GM12891 (cell line): ENCODE measurements around the gene HAUS3.

Experiments
- DNase-seq: peaks from one replicate; pipeline ENCODE4 v3.0.0; 2011; ENCODE audit warnings: low spot score; ENCODE audit not compliant: insufficient read length
- FAIRE-seq: peaks from 2 replicates; lab custom pipeline; 2011; peaks lifted over from hg19 to GRCh38; lab: Jason Lieb, UNC
- PAX5 ChIP-seq: IDR thresholded peaks from 2 replicates; pipeline ENCODE4 v1.6.1; 2011; ENCODE audit warnings: low read length, moderate library complexity, mild to moderate bottlenecking; ENCODE audit not compliant: insufficient read depth, severe bottlenecking
- POLR2A ChIP-seq: IDR thresholded peaks from 2 replicates; pipeline ENCODE4 v1.6.1; 2011; ENCODE audit warnings: low read depth, low read length, control low read depth
- POLR2AphosphoS5 ChIP-seq: IDR thresholded peaks from 2 replicates; pipeline ENCODE4 v1.6.1; 2011; ENCODE audit warnings: low read depth, low read length, control low read depth
- POU2F2 ChIP-seq: IDR thresholded peaks from 2 replicates; pipeline ENCODE4 v1.6.1; 2011; ENCODE audit warnings: low read depth, mild to moderate bottlenecking, control low read depth, low read length, moderate library complexity
- SPI1 ChIP-seq: IDR thresholded peaks from 2 replicates; pipeline ENCODE4 v1.6.1; 2011; ENCODE audit warnings: low read depth, low read length, control low read depth
- TAF1 ChIP-seq: IDR thresholded peaks from 2 replicates; pipeline ENCODE4 v1.6.1; 2011; ENCODE audit warnings: low read depth, low read length, control low read depth

Gene HAUS3

DNA sequence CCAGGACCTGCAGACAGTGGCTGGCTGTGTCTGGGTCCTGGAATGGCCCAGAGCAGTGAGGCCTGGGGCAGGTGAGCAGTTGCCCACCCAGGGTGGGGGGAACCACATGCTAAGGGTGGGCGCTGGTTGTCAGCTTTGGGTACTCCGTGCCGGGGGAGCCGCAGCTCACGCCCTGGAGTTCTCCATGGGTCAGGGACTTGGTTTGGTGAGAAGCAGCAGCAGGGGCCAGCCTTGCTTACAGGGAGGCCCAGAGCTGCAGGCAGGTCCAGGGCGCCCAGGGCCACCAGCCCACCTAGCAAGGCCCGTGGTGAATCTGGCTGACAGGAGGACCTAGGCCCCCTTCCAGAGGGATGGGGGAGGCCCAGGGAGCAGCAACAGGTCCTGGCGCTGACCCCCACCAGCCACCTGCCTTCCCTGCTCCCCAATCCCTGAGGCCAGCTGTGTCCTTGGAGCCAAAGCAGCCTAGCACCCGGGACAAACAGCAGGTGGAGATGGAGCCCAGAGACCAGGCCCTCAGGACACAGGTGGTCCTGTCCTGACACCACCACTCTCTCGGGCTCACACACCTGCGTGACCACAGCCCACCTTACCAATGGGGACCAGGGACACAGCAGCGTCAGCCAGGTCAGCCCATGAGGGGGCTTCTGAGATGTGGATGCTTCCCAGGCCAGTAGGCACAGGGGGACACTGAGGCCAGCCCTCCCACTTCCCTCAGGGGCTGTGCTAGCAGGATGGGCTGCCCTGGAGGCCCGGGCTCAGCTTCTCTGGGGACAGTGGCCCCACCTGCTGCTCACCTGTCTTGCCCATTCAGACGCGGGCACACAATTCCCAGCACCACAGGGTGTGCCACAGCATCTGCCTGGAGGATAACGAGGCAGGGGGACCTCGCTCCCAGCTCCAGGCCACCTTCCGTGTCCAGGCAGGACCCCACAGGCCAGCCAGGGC is 16.4 kb upstream of the HAUS3 start:
- DNase-seq (no peak), FAIRE-seq (no peak)
- TF ChIP-seq POLR2A (no peak; the same call in 1 of the 2 replicates), PAX5 (no peak), POLR2AphosphoS5 (no peak), TAF1 (no peak), POU2F2 (no peak), SPI1 (no peak)

- no peak for TF ChIP-seq PAX5
- TF ChIP-seq POLR2A: no peak
- TF ChIP-seq TAF1: no peak
- no peak for TF ChIP-seq SPI1
- no peak for TF ChIP-seq POLR2AphosphoS5
- TF ChIP-seq POU2F2: no peak
- no peak for DNase-seq
These were observed 15.6 kb upstream of the HAUS3 start for GRCh38 chr4:2257361-2258081.

DNA sequence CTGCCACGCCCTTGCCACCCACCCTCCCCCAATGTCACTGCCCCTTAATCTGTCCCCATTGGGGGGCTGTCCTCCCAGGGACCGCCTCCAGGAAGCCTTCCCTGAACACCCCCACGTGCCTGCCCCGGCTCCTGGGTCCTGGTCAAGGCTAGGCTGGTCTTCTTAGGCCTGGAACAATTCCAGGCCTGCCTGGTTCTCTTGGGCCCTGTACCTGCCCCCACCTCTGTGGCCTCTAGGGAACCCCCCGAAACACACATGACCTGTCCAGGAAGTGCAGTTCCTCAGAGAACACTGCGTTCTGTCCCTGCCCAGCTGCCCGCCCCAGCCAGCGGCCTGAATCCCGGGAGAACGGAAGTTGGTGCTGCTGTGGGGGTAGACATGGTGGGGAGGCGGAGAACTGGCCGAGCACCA is 14.9 kb upstream of the HAUS3 start:
- TF ChIP-seq TAF1 (no peak), POLR2AphosphoS5 (no peak), POU2F2 (no peak), PAX5 (no peak), SPI1 (peak; percentile 15; the same call in 1 of the 2 replicates), POLR2A (no peak)
- no peak for FAIRE-seq

More at GRCh38 chr4:2257361-2258081, 15.6 kb upstream of the HAUS3 start:
- no peak for FAIRE-seq

DNA sequence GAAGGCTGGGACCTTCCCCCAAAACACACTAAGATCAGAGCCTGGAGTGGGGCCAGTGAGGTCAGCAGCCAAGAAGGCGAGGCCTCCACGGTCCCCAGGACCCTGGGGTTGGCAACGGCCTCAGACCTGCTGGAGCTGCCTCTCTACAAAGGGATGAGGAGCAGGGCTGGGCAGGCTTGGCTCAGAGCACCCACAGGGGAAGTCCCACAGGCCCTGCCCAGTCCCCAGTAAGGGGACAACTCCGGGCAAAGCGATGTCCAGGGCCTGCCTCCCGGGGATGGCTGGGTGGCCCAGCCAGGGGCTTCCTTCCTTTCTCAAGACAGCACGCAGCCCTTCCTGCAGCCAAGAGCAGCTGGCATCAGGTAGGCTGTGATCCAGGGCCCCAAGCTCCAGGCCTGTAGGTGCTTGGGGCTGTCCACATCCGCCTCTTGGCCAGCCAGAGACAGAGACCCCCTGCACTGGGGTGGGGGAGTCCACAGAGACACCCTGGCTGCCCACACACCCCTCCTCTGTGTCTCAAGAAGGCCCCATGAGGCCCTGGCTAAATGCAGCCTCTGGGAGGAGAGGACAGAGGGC is 14.3 kb upstream of the HAUS3 start:
- FAIRE-seq: no peak

More for the DNA sequence above, 14.9 kb upstream of the HAUS3 start:
- DNase-seq: peak; percentile 5

DNA sequence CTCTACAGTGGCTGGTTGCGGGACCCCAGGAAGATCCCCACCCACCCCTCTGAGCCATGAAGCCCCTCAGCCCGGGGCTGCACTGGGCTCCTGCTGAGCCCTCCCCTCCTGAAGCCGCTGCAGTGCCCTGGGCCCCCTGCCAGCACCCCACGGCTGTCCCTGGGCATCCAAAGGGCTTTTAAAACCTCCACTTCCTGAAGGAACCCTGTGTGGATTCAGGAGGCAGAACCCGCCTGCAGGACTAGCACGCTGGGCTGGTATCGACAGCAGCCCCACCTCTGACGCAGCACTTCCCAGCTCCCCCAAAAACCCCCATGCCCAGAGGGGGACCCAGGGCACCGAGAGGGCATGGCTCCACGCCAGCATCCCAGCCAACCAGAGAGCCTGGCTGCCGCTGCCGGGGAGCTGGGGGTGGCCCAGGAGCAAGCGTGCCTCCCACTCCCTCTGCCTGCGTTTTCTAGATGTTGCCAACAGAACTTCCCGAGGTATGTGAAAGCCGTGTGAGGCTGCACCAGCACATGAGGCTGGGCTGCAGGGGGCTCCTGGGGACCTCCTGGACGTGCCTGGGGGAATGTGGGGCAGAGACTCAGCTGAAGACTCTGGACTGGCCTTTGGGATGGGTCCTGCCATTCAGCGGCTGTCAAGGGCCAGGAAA is 13.7 kb upstream of the HAUS3 start:
- no peak for FAIRE-seq
- TF ChIP-seq POU2F2 (no peak), TAF1 (no peak), SPI1 (no peak), POLR2A (no peak)
- peak; percentile 6 for DNase-seq

More for the DNA sequence above, 14.3 kb upstream of the HAUS3 start:
- peak; percentile 4 for DNase-seq
- TF ChIP-seq TAF1 (no peak), SPI1 (no peak), POLR2A (no peak), POLR2AphosphoS5 (no peak), PAX5 (no peak), POU2F2 (no peak)

DNA sequence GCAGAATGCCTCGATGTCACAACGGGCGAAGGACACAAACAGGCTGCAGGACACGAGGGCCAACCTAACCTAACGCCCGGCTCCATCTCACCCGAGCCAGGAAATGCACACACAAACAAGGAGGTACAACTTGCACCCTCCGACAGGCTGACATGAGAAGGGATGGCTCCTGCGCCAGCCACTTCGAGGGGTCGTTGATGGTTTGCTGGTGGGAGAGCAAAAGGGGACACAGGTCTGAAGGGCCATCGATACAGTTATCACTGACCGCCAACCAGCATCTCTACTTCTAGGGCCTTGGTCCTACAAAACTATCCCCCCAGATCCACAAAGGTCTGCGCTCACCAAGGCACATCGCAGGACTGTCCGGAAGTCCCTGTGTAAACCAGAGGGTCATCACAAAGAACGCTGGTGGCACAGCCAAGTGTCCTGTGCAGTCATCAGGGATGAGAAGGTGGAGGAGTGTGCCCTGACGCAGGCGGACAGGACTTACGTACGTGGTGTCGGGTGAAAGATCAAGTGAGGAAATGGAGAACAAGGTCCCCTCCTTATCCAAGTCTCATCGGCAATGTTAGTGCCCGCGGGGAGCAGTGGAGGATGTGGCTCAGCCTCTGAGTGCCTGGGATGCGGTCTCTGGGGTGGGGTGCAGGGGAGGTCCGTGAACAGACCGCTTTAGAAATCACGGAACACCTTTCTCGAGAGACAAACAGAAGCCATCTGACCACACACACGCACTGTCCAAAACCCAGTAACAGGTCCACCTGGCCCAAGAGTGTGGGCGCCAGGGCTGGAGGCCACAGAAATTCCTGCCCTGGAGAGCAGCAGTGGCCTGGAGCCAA is 13.0 kb upstream of the HAUS3 start:
- no peak for DNase-seq
- TF ChIP-seq POLR2AphosphoS5: no peak
- no peak for TF ChIP-seq POLR2A
- TF ChIP-seq TAF1: no peak
- no peak for FAIRE-seq

DNA sequence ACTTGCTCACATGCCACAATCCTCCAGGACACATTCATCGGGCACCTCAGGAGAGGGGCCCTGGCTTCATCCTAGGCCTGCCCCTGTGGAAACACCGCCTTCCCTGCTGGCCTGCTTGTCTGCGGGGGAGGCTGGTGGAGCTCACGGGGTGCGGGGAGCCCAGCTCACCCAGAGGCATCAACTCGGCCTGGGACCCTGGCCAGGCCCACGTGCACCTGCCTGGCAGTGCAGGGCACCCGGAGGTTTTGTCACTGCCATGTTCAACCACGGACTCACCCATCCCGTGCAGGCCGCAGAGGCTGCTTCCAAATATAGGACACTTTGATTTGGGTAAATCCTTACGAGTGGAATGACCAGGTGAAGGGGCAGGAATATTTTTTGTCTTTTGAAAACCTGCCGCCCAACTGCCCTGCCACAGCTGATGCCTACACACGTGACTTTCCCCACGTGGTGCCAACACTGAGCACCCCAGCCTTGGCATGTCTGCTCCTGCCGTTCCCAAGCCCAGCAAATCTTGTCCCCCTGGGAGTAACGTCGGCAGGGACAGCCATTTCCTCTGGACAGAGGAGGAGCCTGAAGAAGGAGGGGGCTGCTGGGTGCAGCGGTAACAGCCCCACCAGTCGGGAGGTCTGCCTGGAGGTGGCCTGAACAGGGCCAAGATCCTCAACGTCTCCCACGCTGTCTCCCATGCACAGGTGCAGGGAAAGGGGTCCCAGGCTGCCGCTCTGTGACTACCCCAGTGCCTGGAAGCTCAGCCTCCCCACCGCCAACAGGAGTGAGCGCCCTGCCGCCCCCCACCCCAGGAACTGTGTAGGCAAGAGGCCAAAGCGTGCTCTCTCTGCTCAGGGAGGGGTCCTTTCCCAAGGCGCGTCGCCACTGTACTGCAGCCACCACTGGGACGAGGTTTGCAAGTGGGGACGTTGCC is 11.5 kb upstream of the HAUS3 start:
- TF ChIP-seq TAF1 (no peak), PAX5 (no peak)
- FAIRE-seq (no peak), DNase-seq (peak; percentile 14)

- no peak for TF ChIP-seq POLR2AphosphoS5
- peak; percentile 11 for DNase-seq
- no peak for FAIRE-seq
These were observed 10.7 kb upstream of the HAUS3 start for GRCh38 chr4:2252530-2253091.
